NB4 (cell line): ENCODE results near the gene POU2F1.

ENCODE experiments used
- DNase-seq: peaks from one replicate; pipeline ENCODE4 v3.0.0; 2010; ENCODE audit warnings: low read depth
- H3K4me3 ChIP-seq: one replicate; pipeline ENCODE4 v1.5.1; 2011; ENCODE audit warnings: mild to moderate bottlenecking, low read depth, low read length, moderate library complexity
- CTCF ChIP-seq: IDR thresholded peaks from one replicate; pipeline ENCODE4 v1.5.1; 2012; ENCODE audit warnings: low read depth, low read length
- MAX ChIP-seq: IDR thresholded peaks from 2 replicates; pipeline ENCODE4 v1.6.1; 2011; ENCODE audit warnings: low read depth, low read length
- MYC ChIP-seq: IDR thresholded peaks from 2 replicates; pipeline ENCODE4 v1.6.1; 2011; ENCODE audit warnings: low read depth, low read length
- POLR2A ChIP-seq: IDR thresholded peaks from 2 replicates; pipeline ENCODE4 v1.6.1; 2011; ENCODE audit warnings: mild to moderate bottlenecking; ENCODE audit not compliant: insufficient read length; ENCODE audit errors: extremely low read depth

Gene POU2F1

GRCh38 chr1:167280912-167281311, 60.2 kb downstream of the POU2F1 start:
- no peak overlapping the region for H3K4me3 ChIP-seq
- no peak for DNase-seq
- no peak for TF ChIP-seq POLR2A
- no peak for TF ChIP-seq MAX

- no peak overlapping the region for H3K4me3 ChIP-seq
- DNase-seq = no peak
- TF ChIP-seq MAX (no peak), MYC (no peak), POLR2A (no peak), CTCF (no peak)
Observed at GRCh38 chr1:167288390-167289074, 67.8 kb downstream of the POU2F1 start.

GRCh38 chr1:167289075-167289442, 68.4 kb downstream of the POU2F1 start:
- TF ChIP-seq MYC (no peak), MAX (no peak), CTCF (no peak), POLR2A (no peak)
- H3K4me3 ChIP-seq = no peak overlapping the region

GRCh38 chr1:167289966-167290365, 69.3 kb downstream of the POU2F1 start:
- TF ChIP-seq MAX (no peak), CTCF (no peak), POLR2A (no peak), MYC (no peak)
- no peak overlapping the region for H3K4me3 ChIP-seq
- no peak for DNase-seq

More at GRCh38 chr1:167289075-167289442, 68.4 kb downstream of the POU2F1 start:
- DNase-seq = no peak

GRCh38 chr1:167291539-167292185, 71.0 kb downstream of the POU2F1 start:
- TF ChIP-seq MAX (no peak), MYC (no peak), POLR2A (no peak), CTCF (no peak)
- H3K4me3 ChIP-seq = no peak overlapping the region
- no peak for DNase-seq

- TF ChIP-seq MYC = no peak
- no peak for TF ChIP-seq CTCF
- no peak for TF ChIP-seq MAX
- no peak for TF ChIP-seq POLR2A
- no peak overlapping the region for H3K4me3 ChIP-seq
Observed at GRCh38 chr1:167292216-167292615, 71.5 kb downstream of the POU2F1 start.

More at GRCh38 chr1:167292216-167292615, 71.5 kb downstream of the POU2F1 start:
- DNase-seq = no peak
